ENCODE results near the gene HES3.

Gene HES3

GRCh38 chr1:6248161-6248776 is 4.3 kb downstream of the HES3 start:
- TF ChIP-seq CTCF (IDR thresholded peaks at IDR 0.05; ENCODE audit: control extremely low read depth, extremely low read depth, low read depth, missing control alignments), result no peak
- DNase-seq (ENCODE audit: extremely low spot score), result no peak
- CTCF ChIA-PET, result interaction anchor here (1.1 to 9.6 kb wide), 15 partner anchors 8 to 190 kb away, joined by 3 to 272 read pairs (median 19); partner anchors contain the start of genes GPR153 and ICMT
- POLR2A ChIA-PET, result interaction anchor here (0.6 to 1.5 kb wide), 2 partner anchors 10 to 275 kb away, joined by 3 to 5 read pairs; no protein-coding TSS in a partner anchor

GRCh38 chr1:6248932-6249738 is 5.2 kb downstream of the HES3 start:
- no peak for TF ChIP-seq CTCF (IDR thresholded peaks at IDR 0.05; ENCODE audit: control extremely low read depth, extremely low read depth, low read depth, missing control alignments)
- ChIA-PET POLR2A (interaction anchor here (1.5 kb wide), 1 partner anchor 9 kb away, joined by 3 read pairs; no protein-coding TSS in a partner anchor), CTCF (interaction anchor here (1.0 to 9.6 kb wide), 5 partner anchors 11 to 100 kb away, joined by 4 to 272 read pairs (median 44); partner anchors contain the start of gene GPR153)
- no peak for DNase-seq (ENCODE audit: extremely low spot score)

GRCh38 chr1:6249739-6250689 is 6.0 kb downstream of the HES3 start:
- no peak for TF ChIP-seq CTCF (IDR thresholded peaks at IDR 0.05; ENCODE audit: control extremely low read depth, extremely low read depth, low read depth, missing control alignments)
- DNase-seq (ENCODE audit: extremely low spot score), result no peak
- POLR2A ChIA-PET, result no interaction called here
- CTCF ChIA-PET, result interaction anchor here (0.8 to 9.6 kb wide), 4 partner anchors 87 to 155 kb away, joined by 3 to 272 read pairs (median 5); no protein-coding TSS in a partner anchor

GRCh38 chr1:6251233-6251632 is 7.3 kb downstream of the HES3 start:
- CTCF ChIA-PET, result interaction anchor here (2.0 to 9.6 kb wide), 2 partner anchors 86 to 154 kb away, joined by 6 to 272 read pairs; no protein-coding TSS in a partner anchor
- POLR2A ChIA-PET, result interaction anchor here (0.6 kb wide), 2 partner anchors 143 to 150 kb away, joined by 3 to 4 read pairs; no protein-coding TSS in a partner anchor
- DNase-seq (ENCODE audit: extremely low spot score), result no peak
- TF ChIP-seq CTCF (IDR thresholded peaks at IDR 0.05; ENCODE audit: control extremely low read depth, extremely low read depth, low read depth, missing control alignments), result no peak

GRCh38 chr1:6251681-6252373 is 7.8 kb downstream of the HES3 start:
- no peak for TF ChIP-seq CTCF (IDR thresholded peaks at IDR 0.05; ENCODE audit: control extremely low read depth, extremely low read depth, low read depth, missing control alignments)
- no peak for DNase-seq (ENCODE audit: extremely low spot score)
- ChIA-PET CTCF (interaction anchor here (2.0 to 9.6 kb wide), 2 partner anchors 86 to 154 kb away, joined by 6 to 272 read pairs; no protein-coding TSS in a partner anchor), POLR2A (interaction anchor here (0.6 kb wide), 1 partner anchor 142 kb away, joined by 3 read pairs; no protein-coding TSS in a partner anchor)

All from GM10248 (cell line).